Activated CD8-positive, alpha-beta memory T cell treated with anti-CD3 and anti-CD28 coated beads, Interleukin-2, amount 50 U/mL, for 24 hours (primary cell): ENCODE measurements around the gene DLG2.
"Not testable (repeated sequence)": the region's sequence is repeated elsewhere in the genome, so short reads cannot be mapped to it uniquely, and the experiment has no call there.

Experiments
- DNase-seq: peaks from one replicate; pipeline ENCODE4 v3.0.0-alpha.2; 2020; ENCODE audit errors: extremely low read depth

The DLG2 gene

GRCh38 chr11:85627332-85627997 lies at the start of gene DLG2:
Gene DLG2 (minus strand): TSS chr11:85627344.
- no peak for DNase-seq

- DNase-seq, result no peak
Measured at GRCh38 chr11:85673393-85673792, 46.2 kb upstream of the DLG2 start.

GRCh38 chr11:85672105-85672902 lies 45.2 kb upstream of the DLG2 start:
- no peak for DNase-seq

GRCh38 chr11:85670949-85671663 lies 44.0 kb upstream of the DLG2 start:
- DNase-seq, result not testable (repeated sequence)

- DNase-seq, result no peak
Measured at GRCh38 chr11:85668157-85668556, 41.0 kb upstream of the DLG2 start.

- no peak for DNase-seq
Measured at GRCh38 chr11:85666687-85667086, 39.5 kb upstream of the DLG2 start.

GRCh38 chr11:85665733-85666132 lies 38.6 kb upstream of the DLG2 start:
- no peak for DNase-seq

GRCh38 chr11:85664615-85665481 lies 37.7 kb upstream of the DLG2 start, which contains the start of gene CREBZF:
Gene CREBZF (minus strand): TSS chr11:85665129. CDS start chr11:85664875, 254 bp downstream.
- DNase-seq, result peak; percentile 85

- DNase-seq, result peak; percentile 61
Measured at GRCh38 chr11:85663753-85664614, 36.8 kb upstream of the DLG2 start.

GRCh38 chr11:85663080-85663752 lies 36.1 kb upstream of the DLG2 start:
- DNase-seq, result no peak

- DNase-seq, result no peak
Measured at GRCh38 chr11:85661972-85662664, 35.0 kb upstream of the DLG2 start.

- no peak for DNase-seq
Measured at GRCh38 chr11:85658180-85658579, 31.0 kb upstream of the DLG2 start.

- DNase-seq, result no peak
Measured at GRCh38 chr11:85656777-85657176, 29.6 kb upstream of the DLG2 start.

- DNase-seq, result not testable (repeated sequence)
Measured at GRCh38 chr11:85654343-85654742, 27.2 kb upstream of the DLG2 start.

GRCh38 chr11:85652786-85653447 lies 25.8 kb upstream of the DLG2 start:
- no peak for DNase-seq

- no peak for DNase-seq
Measured at GRCh38 chr11:85651118-85651517, 24.0 kb upstream of the DLG2 start.

- peak; percentile 89 for DNase-seq
Measured at GRCh38 chr11:85647604-85648299, 20.6 kb upstream of the DLG2 start, which contains the start of gene TMEM126A. Gene TMEM126A (plus strand): TSS chr11:85647967. CDS start chr11:85650256, 2,289 bp downstream.

- DNase-seq, result no peak
Measured at GRCh38 chr11:85647078-85647477, 19.9 kb upstream of the DLG2 start.
